Mesendoderm (in vitro differentiated cells): ENCODE measurements around the gene GPR155.
"Not testable (repeated sequence)": the region's sequence is repeated elsewhere in the genome, so short reads cannot be mapped to it uniquely, and the experiment has no call there.

Source experiments
- DNase-seq: peaks from one replicate; pipeline ENCODE4 v3.0.0; 2013
- H2AK5ac ChIP-seq: 2 replicates; pipeline ENCODE4 v1.6.1; 2013; ENCODE audit warnings: low read length, inconsistent platforms
- H2BK120ac ChIP-seq: 2 replicates; pipeline ENCODE4 v1.6.1; 2013; ENCODE audit warnings: low read depth, mild to moderate bottlenecking, low read length, moderate library complexity, mixed read lengths
- H2BK15ac ChIP-seq: replicated peaks from 2 replicates; pipeline ENCODE4 v1.6.1; 2013; ENCODE audit warnings: low read depth, mild to moderate bottlenecking, moderate library complexity
- H2BK5ac ChIP-seq: 2 replicates; pipeline ENCODE4 v1.6.1; 2013; ENCODE audit warnings: low read length, inconsistent platforms
- H3K18ac ChIP-seq: 2 replicates; pipeline ENCODE4 v1.6.1; 2013; ENCODE audit warnings: mild to moderate bottlenecking, low read length, mixed read lengths
- H3K23ac ChIP-seq: one replicate; pipeline ENCODE4 v1.6.1; 2013; ENCODE audit warnings: low read length
- H3K27ac ChIP-seq: 2 replicates; pipeline ENCODE4 v1.5.1; 2013; ENCODE audit warnings: low read depth, mild to moderate bottlenecking, inconsistent platforms, low read length, moderate library complexity
- H3K27me3 ChIP-seq: 2 replicates; pipeline ENCODE4 v1.6.1; 2013; ENCODE audit warnings: low read length, control low read depth, mild to moderate bottlenecking, inconsistent platforms; ENCODE audit not compliant: insufficient read depth, poor library complexity
- H3K36me3 ChIP-seq: 2 replicates; pipeline ENCODE4 v1.6.1; 2013; ENCODE audit warnings: low read length, inconsistent platforms; ENCODE audit not compliant: control insufficient read depth, insufficient read depth
- H3K4ac ChIP-seq: one replicate; pipeline ENCODE4 v1.6.1; 2013; ENCODE audit warnings: low read depth, mild to moderate bottlenecking, low read length, moderate library complexity
- H3K4me1 ChIP-seq: 2 replicates; pipeline ENCODE4 v1.6.1; 2013; ENCODE audit warnings: low read depth, low read length, inconsistent platforms; ENCODE audit not compliant: control insufficient read depth
- H3K4me2 ChIP-seq: 2 replicates; pipeline ENCODE4 v1.6.1; 2013; ENCODE audit warnings: low read length
- H3K4me3 ChIP-seq: 2 replicates; pipeline ENCODE4 v1.5.1; 2013; ENCODE audit warnings: mild to moderate bottlenecking, low read length
- H3K56ac ChIP-seq: one replicate; pipeline ENCODE4 v1.6.1; 2013; ENCODE audit warnings: low read length
- H3K79me1 ChIP-seq: 2 replicates; pipeline ENCODE4 v1.6.1; 2013; ENCODE audit warnings: low read length, inconsistent platforms
- H3K79me2 ChIP-seq: 2 replicates; pipeline ENCODE4 v1.6.1; 2013; ENCODE audit warnings: mild to moderate bottlenecking, low read length; ENCODE audit not compliant: control insufficient read depth, insufficient read depth
- H3K9ac ChIP-seq: 2 replicates; pipeline ENCODE4 v1.6.1; 2013; ENCODE audit warnings: low read length, inconsistent platforms
- H4K5ac ChIP-seq: one replicate; pipeline ENCODE4 v1.6.1; 2013; ENCODE audit warnings: low read length
- H4K8ac ChIP-seq: one replicate; pipeline ENCODE4 v1.6.1; 2013; ENCODE audit warnings: low read depth, mild to moderate bottlenecking, control low read depth, low read length, moderate library complexity
- WGBS: extraction: QIAGEN DNeasy Blood & Tissue Kit; methylation state at CpG from one replicate; pipeline ENCODE4 v1.1.7; 2013; ENCODE audit warnings: low lambda C conversion rate, missing lambda C conversion rate; ENCODE audit not compliant: insufficient coverage; ENCODE audit errors: extremely low coverage; 5-methylcytosine and 5-hydroxymethylcytosine counted together

Gene GPR155

GRCh38 chr2:174431902-174432301, 54.9 kb downstream of the GPR155 start:
- no peak overlapping the region for H3K4me3 ChIP-seq
- H4K8ac ChIP-seq = no peak overlapping the region
- H3K4me1 ChIP-seq = no peaks in the 10 kb centered on the region
- no peak overlapping the region for H3K4ac ChIP-seq
- no peak overlapping the region for H3K23ac ChIP-seq
- no peak overlapping the region for H2BK5ac ChIP-seq
- no CpG with 5 or more reads among the region's 1 CpG for WGBS
- no peak overlapping the region for H2AK5ac ChIP-seq
- no peaks in the 10 kb centered on the region for H3K79me2 ChIP-seq
- no peak overlapping the region for H4K5ac ChIP-seq
- no peak overlapping the region for H3K9ac ChIP-seq
- no peak overlapping the region for H3K27ac ChIP-seq
- no peak overlapping the region for H2BK15ac ChIP-seq
- DNase-seq = no peak
- no peak overlapping the region for H3K4me2 ChIP-seq
- no peaks in the 10 kb centered on the region for H3K36me3 ChIP-seq
- H2BK120ac ChIP-seq = no peak overlapping the region
- H3K56ac ChIP-seq = no peak overlapping the region
- H3K79me1 ChIP-seq = no peaks in the 10 kb centered on the region
- no peak overlapping the region for H3K18ac ChIP-seq
- no peaks in the 10 kb centered on the region for H3K27me3 ChIP-seq

- no peaks in the 10 kb centered on the region for H3K79me2 ChIP-seq
- H3K4me3 ChIP-seq = no peak overlapping the region
- WGBS = no CpG with 5 or more reads among the region's 2 CpGs
- H3K79me1 ChIP-seq = no peaks in the 10 kb centered on the region
- H2BK120ac ChIP-seq = no peak overlapping the region
- H2BK15ac ChIP-seq = no peak overlapping the region
- H3K4me2 ChIP-seq = no peak overlapping the region
- no peak overlapping the region for H2AK5ac ChIP-seq
- no peak overlapping the region for H3K56ac ChIP-seq
- DNase-seq = no peak
- no peak overlapping the region for H3K4ac ChIP-seq
- H4K5ac ChIP-seq = no peak overlapping the region
- H2BK5ac ChIP-seq = no peak overlapping the region
- no peak overlapping the region for H3K27ac ChIP-seq
- H3K18ac ChIP-seq = no peak overlapping the region
- H3K23ac ChIP-seq = no peak overlapping the region
- no peaks in the 10 kb centered on the region for H3K27me3 ChIP-seq
- no peaks in the 10 kb centered on the region for H3K36me3 ChIP-seq
- H3K4me1 ChIP-seq = no peaks in the 10 kb centered on the region
- no peak overlapping the region for H3K9ac ChIP-seq
- no peak overlapping the region for H4K8ac ChIP-seq
Measured at GRCh38 chr2:174430066-174430465, 56.8 kb downstream of the GPR155 start.

- H2BK120ac ChIP-seq = no peak overlapping the region
- H3K4me3 ChIP-seq = no peak overlapping the region
- H3K4me2 ChIP-seq = no peak overlapping the region
- H3K4me1 ChIP-seq = no peaks in the 10 kb centered on the region
- no peaks in the 10 kb centered on the region for H3K36me3 ChIP-seq
- H3K4ac ChIP-seq = no peak overlapping the region
- H3K23ac ChIP-seq = no peak overlapping the region
- no peak overlapping the region for H3K56ac ChIP-seq
- H2BK15ac ChIP-seq = no peak overlapping the region
- no peak overlapping the region for H4K8ac ChIP-seq
- DNase-seq = no peak
- no peak overlapping the region for H2BK5ac ChIP-seq
- H3K9ac ChIP-seq = no peak overlapping the region
- H4K5ac ChIP-seq = no peak overlapping the region
- no peak overlapping the region for H2AK5ac ChIP-seq
- WGBS = no CpG with 5 or more reads among the region's 1 CpG
- no peaks in the 10 kb centered on the region for H3K79me2 ChIP-seq
- H3K27ac ChIP-seq = no peak overlapping the region
- no peaks in the 10 kb centered on the region for H3K27me3 ChIP-seq
- no peaks in the 10 kb centered on the region for H3K79me1 ChIP-seq
- H3K18ac ChIP-seq = no peak overlapping the region
Measured at GRCh38 chr2:174428214-174428613, 58.6 kb downstream of the GPR155 start.

GRCh38 chr2:174412256-174412655, 74.6 kb downstream of the GPR155 start:
- Histone ChIP-seq H3K27me3 (no peaks in the 10 kb centered on the region), H2BK5ac (no peak overlapping the region), H3K27ac (no peak overlapping the region), H4K8ac (no peak overlapping the region), H3K4me2 (no peak overlapping the region), H3K56ac (no peak overlapping the region), H2AK5ac (no peak overlapping the region), H3K9ac (no peak overlapping the region), H3K4me1 (no peaks in the 10 kb centered on the region), H3K4ac (no peak overlapping the region), H4K5ac (no peak overlapping the region), H3K4me3 (no peak overlapping the region), H3K23ac (no peak overlapping the region), H3K79me1 (no peaks in the 10 kb centered on the region), H2BK15ac (no peak overlapping the region), H3K36me3 (no peaks in the 10 kb centered on the region), H3K18ac (no peak overlapping the region), H3K79me2 (no peaks in the 10 kb centered on the region), H2BK120ac (no peak overlapping the region)
- DNase-seq = no peak

GRCh38 chr2:174410039-174410438, 76.8 kb downstream of the GPR155 start:
- not testable (repeated sequence) for H3K4me3 ChIP-seq, H3K56ac ChIP-seq, H2BK5ac ChIP-seq, H3K23ac ChIP-seq, DNase-seq, H3K18ac ChIP-seq, H3K4ac ChIP-seq, H4K5ac ChIP-seq, H3K79me1 ChIP-seq, H2AK5ac ChIP-seq, H3K9ac ChIP-seq, H3K27ac ChIP-seq, H4K8ac ChIP-seq, H3K27me3 ChIP-seq, H3K36me3 ChIP-seq, H3K4me1 ChIP-seq, H3K4me2 ChIP-seq, H3K79me2 ChIP-seq, H2BK15ac ChIP-seq, H2BK120ac ChIP-seq
- WGBS = no CpG with 5 or more reads among the region's 31 CpGs

GRCh38 chr2:174403628-174404027, 83.2 kb downstream of the GPR155 start:
- Histone ChIP-seq H3K4me1 (no peaks in the 10 kb centered on the region), H3K79me1 (no peaks in the 10 kb centered on the region), H4K5ac (no peak overlapping the region), H2BK15ac (no peak overlapping the region), H3K18ac (no peak overlapping the region), H3K23ac (no peak overlapping the region), H3K56ac (no peak overlapping the region), H3K9ac (no peak overlapping the region), H3K4me3 (no peak overlapping the region), H3K27ac (no peak overlapping the region), H3K27me3 (no peaks in the 10 kb centered on the region), H3K36me3 (no peaks in the 10 kb centered on the region), H2BK120ac (no peak overlapping the region), H3K4me2 (no peak overlapping the region), H2BK5ac (no peak overlapping the region), H3K79me2 (no peaks in the 10 kb centered on the region), H2AK5ac (no peak overlapping the region), H3K4ac (no peak overlapping the region), H4K8ac (no peak overlapping the region)
- DNase-seq = no peak
